ENCODE data around the gene PLEKHA8. TPM values are rescaled to one million over a fixed set of nuclear protein-coding genes. Genes with fewer than 3 reads are reported as not detected.
A peak's percentile ranks its signal among the peaks of the same experiment; 100 is the strongest.

Gene PLEKHA8
- total and polyA plus RNA-seq, 10 of the 15 experiments (the other 5 are each of a cell fraction or from before 2014, with no cell fraction given), result 1.1 to 13.2 (median 5.7) TPM

DNA sequence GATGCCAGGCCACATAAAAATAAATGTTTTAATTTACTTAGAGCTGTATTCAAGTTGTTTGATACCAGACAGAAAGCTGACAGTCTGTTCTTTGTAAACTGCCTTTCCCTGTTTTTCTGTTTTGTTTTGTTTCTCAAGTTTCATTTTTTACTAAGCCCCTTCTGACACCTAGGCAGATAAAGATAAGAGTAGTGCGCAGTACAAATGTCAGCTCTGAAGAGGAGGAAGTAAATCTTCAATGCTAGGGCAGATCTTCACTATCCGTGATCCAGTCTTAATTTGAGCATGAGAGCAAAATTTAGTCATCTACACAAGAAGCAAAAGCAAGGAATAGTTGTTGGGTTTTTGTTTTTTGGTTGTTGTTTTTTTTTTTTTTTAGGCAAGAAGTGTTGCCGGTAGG is 133.9 kb downstream of the PLEKHA8 start:
- ATAC-seq, result no peak
- H3K4me1 ChIP-seq (ENCODE audit: control insufficient read depth, insufficient read depth, low read length), result peaks cover 35% of the 10 kb centered on the region
- H3K4me3 ChIP-seq, result no peak overlapping the region
- intact Hi-C loops (cut with micrococcal nuclease; ENCODE audit: unreplicated experiment) (loop anchor here (5.0 kb wide), 2 partner anchors 65 to 285 kb away; no protein-coding TSS in a partner anchor), in situ Hi-C loops (cut with MboI) (loop anchor here (5.0 kb wide), 3 partner anchors 120 to 400 kb away; partner anchors contain the start of gene ZNRF2)
- H3K79me2 ChIP-seq (ENCODE audit: control insufficient read depth, insufficient read depth, low read length), result no peaks in the 10 kb centered on the region
- no peak for FAIRE-seq
- CTCF ChIA-PET, result interaction anchor here (0.6 to 6.6 kb wide), 10 partner anchors 9 to 402 kb away, joined by 3 to 182 read pairs (median 4); partner anchors contain the start of gene ZNRF2
- 50% methylated on average over 3 of the region's 3 CpGs for WGBS (ENCODE audit: insufficient coverage, insufficient replicate concordance, low lambda C conversion rate, missing lambda C conversion rate)
- no TSS peak for BruUV-seq (replicated peaks)
- H4K20me1 ChIP-seq (ENCODE audit: control insufficient read depth, insufficient read depth), result no peaks in the 10 kb centered on the region
- SMC1A ChIA-PET (ENCODE audit: uncharacterized antibody, unreplicated experiment), result interaction anchor here (0.5 to 9.4 kb wide), 21 partner anchors 12 to 416 kb away, joined by 3 to 148 read pairs (median 5); partner anchors contain the start of genes MTURN and PLEKHA8
- no peaks in the 10 kb centered on the region for H3K27me3 ChIP-seq (replicated peaks in 1 of 2; ENCODE audit: control insufficient read depth in 2 of 2, insufficient read depth in 2 of 2, low read length in 1 of 2)
- DNase-seq (ENCODE audit: low read depth, low spot score), result no peak
- TF ChIP-seq BMI1 (IDR thresholded peaks at IDR 0.05; ENCODE audit: borderline replicate concordance), result no peak
- no peak for TF ChIP-seq SMARCA5 (IDR thresholded peaks at IDR 0.05)
- TF ChIP-seq BHLHE40 (IDR thresholded peaks at IDR 0.05; ENCODE audit: borderline replicate concordance in 1 of 2, low read depth in 2 of 2, low read length in 1 of 2), result no peak
- TF ChIP-seq CHD1 (IDR thresholded peaks at IDR 0.05; ENCODE audit: low read depth, low read length), result no peak
- TF ChIP-seq ASH2L (IDR thresholded peaks at IDR 0.05; ENCODE audit: borderline replicate concordance, low read depth), result no peak
- no peak for TF ChIP-seq HDGF (IDR thresholded peaks at IDR 0.05)
- TF ChIP-seq TCF3 (IDR thresholded peaks at IDR 0.05; ENCODE audit: borderline replicate concordance, insufficient read depth, low read depth, low read length), result no peak
- no peak for TF ChIP-seq NFIC (IDR thresholded peaks at IDR 0.05; ENCODE audit: low read depth, low read length)
- TF ChIP-seq, protein P1, sequence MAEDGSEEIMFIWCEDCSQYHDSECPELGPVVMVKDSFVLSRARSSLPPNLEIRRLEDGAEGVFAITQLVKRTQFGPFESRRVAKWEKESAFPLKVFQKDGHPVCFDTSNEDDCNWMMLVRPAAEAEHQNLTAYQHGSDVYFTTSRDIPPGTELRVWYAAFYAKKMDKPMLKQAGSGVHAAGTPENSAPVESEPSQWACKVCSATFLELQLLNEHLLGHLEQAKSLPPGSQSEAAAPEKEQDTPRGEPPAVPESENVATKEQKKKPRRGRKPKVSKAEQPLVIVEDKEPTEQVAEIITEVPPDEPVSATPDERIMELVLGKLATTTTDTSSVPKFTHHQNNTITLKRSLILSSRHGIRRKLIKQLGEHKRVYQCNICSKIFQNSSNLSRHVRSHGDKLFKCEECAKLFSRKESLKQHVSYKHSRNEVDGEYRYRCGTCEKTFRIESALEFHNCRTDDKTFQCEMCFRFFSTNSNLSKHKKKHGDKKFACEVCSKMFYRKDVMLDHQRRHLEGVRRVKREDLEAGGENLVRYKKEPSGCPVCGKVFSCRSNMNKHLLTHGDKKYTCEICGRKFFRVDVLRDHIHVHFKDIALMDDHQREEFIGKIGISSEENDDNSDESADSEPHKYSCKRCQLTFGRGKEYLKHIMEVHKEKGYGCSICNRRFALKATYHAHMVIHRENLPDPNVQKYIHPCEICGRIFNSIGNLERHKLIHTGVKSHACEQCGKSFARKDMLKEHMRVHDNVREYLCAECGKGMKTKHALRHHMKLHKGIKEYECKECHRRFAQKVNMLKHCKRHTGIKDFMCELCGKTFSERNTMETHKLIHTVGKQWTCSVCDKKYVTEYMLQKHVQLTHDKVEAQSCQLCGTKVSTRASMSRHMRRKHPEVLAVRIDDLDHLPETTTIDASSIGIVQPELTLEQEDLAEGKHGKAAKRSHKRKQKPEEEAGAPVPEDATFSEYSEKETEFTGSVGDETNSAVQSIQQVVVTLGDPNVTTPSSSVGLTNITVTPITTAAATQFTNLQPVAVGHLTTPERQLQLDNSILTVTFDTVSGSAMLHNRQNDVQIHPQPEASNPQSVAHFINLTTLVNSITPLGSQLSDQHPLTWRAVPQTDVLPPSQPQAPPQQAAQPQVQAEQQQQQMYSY (CRISPR knock-in tag; IDR thresholded peaks at IDR 0.05), result no peak
- POLR2A ChIA-PET, result interaction anchor here (0.6 to 1.1 kb wide), 4 partner anchors 16 to 276 kb away, joined by 3 to 4 read pairs (median 3); no protein-coding TSS in a partner anchor
- RAD21 ChIA-PET (ENCODE audit: unreplicated experiment), result interaction anchor here (1.0 to 6.5 kb wide), 16 partner anchors 14 to 638 kb away, joined by 3 to 75 read pairs (median 4); no protein-coding TSS in a partner anchor
- no peak overlapping the region for H3K9ac ChIP-seq (ENCODE audit: control insufficient read depth, insufficient read depth, low read length)
- H3K27ac ChIP-seq (ENCODE audit: control insufficient read depth, insufficient read depth), result no peak overlapping the region
- H2AFZ ChIP-seq (ENCODE audit: control insufficient read depth, low read depth, low read length), result peak overlapping the region; percentile 75
- peak overlapping the region; percentile 80 for H3K4me2 ChIP-seq (ENCODE audit: control insufficient read depth, insufficient read depth)
- no peaks in the 10 kb centered on the region for H3K9me3 ChIP-seq (replicated peaks; ENCODE audit: control insufficient read depth, insufficient read depth, low read length)
- no peaks in the 10 kb centered on the region for H3K36me3 ChIP-seq (ENCODE audit: control insufficient read depth in 2 of 2, insufficient read depth in 2 of 2, low read length in 1 of 2)
